ENCODE data around the gene AGFG1.

AGFG1 gene

GRCh38 chr2:227486688-227487087 is 14.7 kb downstream of the AGFG1 start:
- no peak for DNase-seq (ENCODE audit: low spot score)
- H3K27ac ChIP-seq, result no peak overlapping the region
- TF ChIP-seq CTCF (conservative IDR thresholded peaks at IDR 0.05; ENCODE audit: low read depth), result no peak
- CTCF ChIA-PET, result no interaction called here
- POLR2A ChIA-PET (ENCODE audit: low non-redundant PET), result no interaction called here

- no peak for DNase-seq (ENCODE audit: low spot score)
- no peak for TF ChIP-seq CTCF (conservative IDR thresholded peaks at IDR 0.05; ENCODE audit: low read depth)
- ChIA-PET POLR2A (ENCODE audit: low non-redundant PET) (no interaction called here), CTCF (interaction anchor here (0.6 kb wide), 1 partner anchor 182 kb away, joined by 6 read pairs; no protein-coding TSS in a partner anchor)
- H3K27ac ChIP-seq, result no peak overlapping the region
Observed at GRCh38 chr2:227488045-227488444, 16.1 kb downstream of the AGFG1 start.

GRCh38 chr2:227491386-227491785 is 19.4 kb downstream of the AGFG1 start:
- H3K27ac ChIP-seq, result no peak overlapping the region
- POLR2A ChIA-PET (ENCODE audit: low non-redundant PET), result no interaction called here

GRCh38 chr2:227493524-227493923 is 21.6 kb downstream of the AGFG1 start:
- no peak for TF ChIP-seq CTCF (conservative IDR thresholded peaks at IDR 0.05; ENCODE audit: low read depth)
- POLR2A ChIA-PET (ENCODE audit: low non-redundant PET), result no interaction called here
- CTCF ChIA-PET, result no interaction called here
- DNase-seq (ENCODE audit: low spot score), result no peak
- no peak overlapping the region for H3K27ac ChIP-seq

More at GRCh38 chr2:227491386-227491785, 19.4 kb downstream of the AGFG1 start:
- TF ChIP-seq CTCF (conservative IDR thresholded peaks at IDR 0.05; ENCODE audit: low read depth), result no peak
- DNase-seq (ENCODE audit: low spot score), result no peak
- CTCF ChIA-PET, result no interaction called here

- ChIA-PET POLR2A (ENCODE audit: low non-redundant PET) (no interaction called here), CTCF (no interaction called here)
- DNase-seq (ENCODE audit: low spot score), result no peak
- no peak for TF ChIP-seq CTCF (conservative IDR thresholded peaks at IDR 0.05; ENCODE audit: low read depth)
- H3K27ac ChIP-seq, result no peak overlapping the region
Observed at GRCh38 chr2:227497158-227497557, 25.2 kb downstream of the AGFG1 start.

GRCh38 chr2:227499627-227500300 is 27.8 kb downstream of the AGFG1 start:
- no peak overlapping the region for H3K27ac ChIP-seq
- ChIA-PET POLR2A (ENCODE audit: low non-redundant PET) (no interaction called here), CTCF (interaction anchor here (0.6 kb wide), 1 partner anchor 721 kb away, joined by 3 read pairs; no protein-coding TSS in a partner anchor)
- DNase-seq (ENCODE audit: low spot score), result no peak
- TF ChIP-seq CTCF (conservative IDR thresholded peaks at IDR 0.05; ENCODE audit: low read depth), result no peak
